PFSK-1 (cell line): ENCODE measurements around the gene ACOX3.

ENCODE experiments used
- FOXP2 ChIP-seq: optimal IDR thresholded peaks from 2 replicates; pipeline ENCODE3; 2011; ENCODE audit warnings: borderline replicate concordance, control low read depth, inconsistent platforms; ENCODE audit not compliant: insufficient read depth; ENCODE audit errors: extremely low read length, extremely low read depth
- POLR2AphosphoS5 ChIP-seq: IDR thresholded peaks from 2 replicates; pipeline ENCODE4 v1.6.1; 2012; ENCODE audit warnings: low read depth, mild to moderate bottlenecking, control low read depth, low read length, moderate library complexity
- SIN3A ChIP-seq: IDR thresholded peaks from 2 replicates; pipeline ENCODE4 v1.6.1; 2012; ENCODE audit warnings: mild to moderate bottlenecking, low read length, moderate library complexity, borderline replicate concordance; ENCODE audit not compliant: insufficient read depth
- TAF1 ChIP-seq: IDR thresholded peaks from 2 replicates; pipeline ENCODE4 v1.6.1; 2012; ENCODE audit warnings: low read length, control low read depth, borderline replicate concordance; ENCODE audit not compliant: insufficient read depth
- TF ChIP-seq, protein P1 (sequence below), 2 experiments: IDR thresholded peaks; 2 replicates each; pipeline versions ENCODE4 v1.6.1 to v1.8.0; 2011 to 2012; ENCODE audit warnings: low read depth in 2 of 2, low read length in 2 of 2, control low read depth in 1 of 2, inconsistent platforms in 1 of 2, mild to moderate bottlenecking in 1 of 2, moderate library complexity in 1 of 2; ENCODE audit not compliant: insufficient read depth in 1 of 2

The ACOX3 gene

DNA sequence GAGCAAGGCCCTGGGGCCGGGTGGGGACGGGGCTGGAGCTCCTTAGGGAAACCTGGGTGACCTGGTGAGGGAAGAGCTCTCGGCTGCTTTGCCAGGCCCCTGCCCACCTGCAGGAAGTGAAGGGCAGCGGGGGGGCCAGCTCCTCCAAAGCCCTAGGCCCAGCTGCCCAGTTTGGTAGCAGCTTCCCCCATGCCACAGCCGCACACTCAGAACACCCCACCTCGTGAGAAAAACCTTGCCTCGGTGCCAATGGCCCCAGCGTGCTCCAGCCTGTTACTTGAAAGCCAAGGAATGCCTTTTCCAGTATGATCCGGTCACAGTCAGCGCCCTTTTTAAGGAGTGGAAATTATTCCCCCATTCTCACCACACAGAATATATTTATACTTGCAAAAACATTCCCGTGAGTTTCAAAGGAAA lies 38.3 kb downstream of the ACOX3 start:
- TF ChIP-seq TAF1 (no peak), FOXP2 (no peak), POLR2AphosphoS5 (no peak), SIN3A (no peak)
- TF ChIP-seq, protein P1, sequence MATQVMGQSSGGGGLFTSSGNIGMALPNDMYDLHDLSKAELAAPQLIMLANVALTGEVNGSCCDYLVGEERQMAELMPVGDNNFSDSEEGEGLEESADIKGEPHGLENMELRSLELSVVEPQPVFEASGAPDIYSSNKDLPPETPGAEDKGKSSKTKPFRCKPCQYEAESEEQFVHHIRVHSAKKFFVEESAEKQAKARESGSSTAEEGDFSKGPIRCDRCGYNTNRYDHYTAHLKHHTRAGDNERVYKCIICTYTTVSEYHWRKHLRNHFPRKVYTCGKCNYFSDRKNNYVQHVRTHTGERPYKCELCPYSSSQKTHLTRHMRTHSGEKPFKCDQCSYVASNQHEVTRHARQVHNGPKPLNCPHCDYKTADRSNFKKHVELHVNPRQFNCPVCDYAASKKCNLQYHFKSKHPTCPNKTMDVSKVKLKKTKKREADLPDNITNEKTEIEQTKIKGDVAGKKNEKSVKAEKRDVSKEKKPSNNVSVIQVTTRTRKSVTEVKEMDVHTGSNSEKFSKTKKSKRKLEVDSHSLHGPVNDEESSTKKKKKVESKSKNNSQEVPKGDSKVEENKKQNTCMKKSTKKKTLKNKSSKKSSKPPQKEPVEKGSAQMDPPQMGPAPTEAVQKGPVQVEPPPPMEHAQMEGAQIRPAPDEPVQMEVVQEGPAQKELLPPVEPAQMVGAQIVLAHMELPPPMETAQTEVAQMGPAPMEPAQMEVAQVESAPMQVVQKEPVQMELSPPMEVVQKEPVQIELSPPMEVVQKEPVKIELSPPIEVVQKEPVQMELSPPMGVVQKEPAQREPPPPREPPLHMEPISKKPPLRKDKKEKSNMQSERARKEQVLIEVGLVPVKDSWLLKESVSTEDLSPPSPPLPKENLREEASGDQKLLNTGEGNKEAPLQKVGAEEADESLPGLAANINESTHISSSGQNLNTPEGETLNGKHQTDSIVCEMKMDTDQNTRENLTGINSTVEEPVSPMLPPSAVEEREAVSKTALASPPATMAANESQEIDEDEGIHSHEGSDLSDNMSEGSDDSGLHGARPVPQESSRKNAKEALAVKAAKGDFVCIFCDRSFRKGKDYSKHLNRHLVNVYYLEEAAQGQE (IDR thresholded peaks at IDR 0.05; ENCODE audit: insufficient read depth in 1 of 2, low read depth in 2 of 2, low read length in 2 of 2), result no peak

DNA sequence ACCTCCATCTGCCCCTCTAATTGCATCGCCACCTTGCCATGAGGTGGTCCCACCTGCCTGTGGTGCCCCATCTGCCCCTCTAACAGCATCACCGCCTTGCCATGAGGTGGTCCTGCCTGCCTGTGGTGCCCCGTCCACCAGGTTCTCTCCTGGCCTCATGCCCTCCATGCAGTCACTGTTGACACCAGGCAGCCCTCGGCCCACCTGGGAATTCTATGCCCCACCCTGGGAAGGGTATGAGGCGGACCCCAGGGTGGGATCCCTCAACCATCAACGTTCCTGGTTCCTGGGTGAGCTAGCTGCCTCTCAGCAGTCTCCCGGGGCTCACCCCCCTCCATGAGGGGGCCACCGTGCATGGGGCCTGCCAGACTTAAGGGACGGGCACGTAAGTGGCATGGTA lies 38.9 kb downstream of the ACOX3 start:
- TF ChIP-seq TAF1, result no peak
- TF ChIP-seq POLR2AphosphoS5, result no peak
- TF ChIP-seq, protein P1 (IDR thresholded peaks at IDR 0.05; ENCODE audit: insufficient read depth in 1 of 2, low read depth in 2 of 2, low read length in 2 of 2), result no peak
- no peak for TF ChIP-seq SIN3A
- no peak for TF ChIP-seq FOXP2

- TF ChIP-seq TAF1 (no peak), SIN3A (no peak), FOXP2 (no peak), POLR2AphosphoS5 (no peak)
- TF ChIP-seq, protein P1 (IDR thresholded peaks at IDR 0.05; ENCODE audit: insufficient read depth in 1 of 2, low read depth in 2 of 2, low read length in 2 of 2), result no peak
Observed at GRCh38 chr4:8400632-8401325, 39.7 kb downstream of the ACOX3 start.

DNA sequence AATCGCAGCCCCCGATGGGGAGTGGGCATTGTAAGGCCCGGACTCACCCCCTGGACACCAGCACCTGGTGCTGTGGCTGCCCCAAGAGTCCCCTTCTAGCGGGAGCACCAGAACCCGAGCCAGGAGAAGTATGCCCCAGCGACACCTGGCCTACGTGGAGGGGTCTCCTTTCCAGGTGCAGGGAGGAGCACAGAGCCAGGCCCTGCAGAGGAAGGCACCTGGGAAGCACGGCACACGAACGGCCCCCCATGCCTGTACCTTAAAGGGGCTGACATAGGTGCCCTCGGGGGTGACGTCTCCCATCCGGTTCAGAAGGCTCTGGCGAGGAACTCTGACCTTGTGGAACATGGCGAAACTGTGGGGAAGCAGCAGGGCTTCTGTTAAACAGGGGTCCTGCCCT lies 41.2 kb downstream of the ACOX3 start:
- TF ChIP-seq SIN3A (no peak), TAF1 (no peak), FOXP2 (no peak), POLR2AphosphoS5 (no peak)
- TF ChIP-seq, protein P1 (IDR thresholded peaks at IDR 0.05; ENCODE audit: insufficient read depth in 1 of 2, low read depth in 2 of 2, low read length in 2 of 2), result no peak
